Renal cortex interstitium (tissue), 11 donors: ENCODE measurements around the gene CNTN4. TPM values are rescaled to one million over a fixed set of nuclear protein-coding genes. Genes with fewer than 3 reads are reported as not detected.
A peak's percentile ranks its signal among the peaks of the same experiment; 100 is the strongest.

Experiments
- DNase-seq, 11 donors: peaks; one replicate each; pipeline ENCODE4 v3.0.0-alpha.2; 2013; ENCODE audit warnings: low read depth in 9 of 11, low spot score in 4 of 11; ENCODE audit errors: extremely low read depth in 1 of 11
- polyA plus RNA-seq, 3 donors: library from polyadenylated mRNA; unstranded; fragments of 120-200 nt; gene quantifications; one replicate each; pipeline ENCODE4 v1.2.1, GENCODE V29; 2013; ENCODE audit not compliant: insufficient read length in 3 of 3

The CNTN4 gene
- polyA plus RNA-seq, 3 donors: 27.6 to 36.4 (median 33.2) TPM

DNA sequence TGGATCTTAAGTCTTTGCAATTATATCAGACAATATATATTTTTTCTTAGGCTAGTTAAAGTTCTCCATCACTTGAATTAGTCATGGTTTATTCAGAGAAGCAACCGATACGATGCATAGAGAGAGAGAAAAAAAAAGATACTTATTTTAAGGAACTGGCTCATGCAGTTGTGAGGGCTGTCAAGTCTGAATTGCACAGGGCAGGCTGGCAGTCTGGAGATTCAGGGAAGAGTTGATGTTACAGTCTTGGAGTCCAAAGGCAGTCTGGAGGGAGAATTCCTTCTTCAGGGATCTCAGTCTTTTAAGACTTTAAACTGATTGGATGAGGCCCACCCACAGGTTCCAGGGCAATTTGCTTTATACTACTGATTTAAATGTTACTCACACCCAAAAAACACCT, 598.9 kb downstream of the CNTN4 start:
- no peak for DNase-seq

GRCh38 chr3:2701471-2701870, 602.8 kb downstream of the CNTN4 start:
- no peak for DNase-seq

DNA sequence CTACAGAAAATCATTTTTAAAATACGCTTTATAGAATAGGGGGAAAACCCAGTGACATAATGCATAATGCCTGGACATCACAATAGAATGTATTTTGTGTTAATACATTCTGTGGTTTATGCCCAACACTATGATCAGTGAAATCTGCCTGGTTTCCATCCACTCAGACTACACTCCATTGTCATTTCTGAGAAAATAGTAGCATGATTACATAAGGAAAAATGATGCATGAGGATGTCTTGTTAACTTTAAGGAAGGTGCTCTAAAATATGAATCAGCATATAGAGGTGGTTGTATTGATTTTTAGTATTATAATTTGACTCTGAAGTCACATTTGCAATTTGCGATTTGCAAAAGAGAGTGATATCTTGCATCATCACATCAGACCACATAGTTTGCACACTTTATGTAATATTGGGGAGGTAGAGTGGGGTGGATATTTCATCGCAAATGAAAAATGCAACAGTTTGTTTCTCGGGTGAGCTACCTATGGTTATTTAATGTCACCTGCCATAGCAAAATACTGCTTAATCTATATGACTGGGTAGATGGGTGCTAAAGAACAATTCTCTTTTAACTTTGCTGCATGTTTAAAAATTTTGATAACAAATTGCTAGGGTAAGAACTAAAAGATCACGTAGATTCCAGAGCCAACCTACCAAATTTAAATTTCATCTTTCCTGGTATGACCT, 607.6 kb downstream of the CNTN4 start:
- DNase-seq: no peak

DNA sequence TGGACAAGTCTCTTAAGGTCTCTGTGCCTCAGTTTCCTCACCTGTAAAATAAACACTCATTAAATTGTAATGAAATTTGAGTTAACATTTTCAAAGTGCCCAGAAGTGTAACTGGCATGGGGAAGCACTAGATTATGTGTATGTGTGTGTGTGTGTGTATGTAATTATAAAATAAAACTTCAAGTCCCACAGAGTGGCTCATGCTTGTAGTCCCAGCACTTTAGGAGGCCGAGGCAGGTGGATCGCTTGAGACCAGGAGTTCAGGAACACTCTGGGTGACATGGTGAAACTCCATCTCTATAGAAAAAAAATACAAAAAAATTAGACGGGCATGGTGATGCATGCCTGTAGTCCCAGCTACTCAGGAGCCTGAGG, 608.2 kb downstream of the CNTN4 start:
- no peak for DNase-seq

DNA sequence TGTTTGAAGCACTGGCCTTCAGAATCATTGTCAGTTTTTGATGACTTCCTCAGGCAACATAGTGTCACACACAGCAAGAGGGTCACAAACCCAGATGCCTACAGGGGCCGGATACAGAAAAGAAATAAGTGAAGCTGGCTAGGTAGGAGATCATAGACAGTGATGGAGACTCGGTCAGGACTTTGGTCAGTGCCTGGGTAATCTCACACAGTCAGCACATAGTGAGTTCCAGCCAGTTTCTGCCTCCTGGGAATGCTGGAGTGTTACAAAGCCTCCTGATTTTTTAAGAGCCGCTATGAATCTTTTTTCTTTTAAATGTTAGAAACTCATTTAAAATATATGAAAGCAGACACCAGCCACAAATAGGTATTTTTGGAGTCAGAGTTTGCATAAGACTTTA, 612.4 kb downstream of the CNTN4 start:
- no peak for DNase-seq

- no peak for DNase-seq
Observed at GRCh38 chr3:2713923-2714322, 615.3 kb downstream of the CNTN4 start.

DNA sequence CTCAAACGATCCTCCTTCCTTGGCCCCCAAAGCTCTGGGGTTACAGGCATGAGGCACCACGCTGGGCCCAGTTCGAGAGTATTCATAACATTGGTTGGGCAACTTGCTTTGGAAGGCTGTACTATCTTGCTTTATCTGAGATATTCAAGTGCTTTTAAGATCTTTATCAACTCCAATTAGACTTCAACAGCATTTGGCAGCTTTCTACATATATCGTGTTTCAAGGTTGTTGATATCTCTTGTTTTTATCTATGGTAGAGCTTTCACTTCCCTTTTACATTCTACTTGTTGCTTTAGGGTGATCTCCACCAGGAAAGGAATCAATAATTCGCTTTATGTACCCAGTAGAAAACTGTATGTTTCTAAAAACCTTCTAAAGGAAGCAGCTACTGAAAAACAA, 616.2 kb downstream of the CNTN4 start:
- DNase-seq: no peak

DNA sequence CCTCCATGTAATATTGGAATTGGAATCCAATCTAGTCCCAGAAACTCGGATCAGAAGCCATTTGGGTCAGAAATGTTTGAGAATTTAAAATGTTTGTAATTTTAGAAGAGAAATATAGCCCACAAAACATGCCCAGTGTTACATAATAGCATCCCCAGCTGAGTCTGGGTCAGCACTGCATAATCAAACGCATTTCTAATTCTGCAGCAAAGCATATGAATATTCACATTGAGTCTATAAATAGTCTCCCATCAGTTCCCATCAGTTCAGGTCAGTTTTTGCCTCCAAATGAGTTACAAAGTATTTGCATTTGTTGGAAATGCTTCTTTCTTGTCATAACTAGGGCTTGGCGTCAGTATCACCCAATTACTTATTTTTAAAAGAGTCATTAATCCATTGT, 628.4 kb downstream of the CNTN4 start:
- DNase-seq: no peak

DNA sequence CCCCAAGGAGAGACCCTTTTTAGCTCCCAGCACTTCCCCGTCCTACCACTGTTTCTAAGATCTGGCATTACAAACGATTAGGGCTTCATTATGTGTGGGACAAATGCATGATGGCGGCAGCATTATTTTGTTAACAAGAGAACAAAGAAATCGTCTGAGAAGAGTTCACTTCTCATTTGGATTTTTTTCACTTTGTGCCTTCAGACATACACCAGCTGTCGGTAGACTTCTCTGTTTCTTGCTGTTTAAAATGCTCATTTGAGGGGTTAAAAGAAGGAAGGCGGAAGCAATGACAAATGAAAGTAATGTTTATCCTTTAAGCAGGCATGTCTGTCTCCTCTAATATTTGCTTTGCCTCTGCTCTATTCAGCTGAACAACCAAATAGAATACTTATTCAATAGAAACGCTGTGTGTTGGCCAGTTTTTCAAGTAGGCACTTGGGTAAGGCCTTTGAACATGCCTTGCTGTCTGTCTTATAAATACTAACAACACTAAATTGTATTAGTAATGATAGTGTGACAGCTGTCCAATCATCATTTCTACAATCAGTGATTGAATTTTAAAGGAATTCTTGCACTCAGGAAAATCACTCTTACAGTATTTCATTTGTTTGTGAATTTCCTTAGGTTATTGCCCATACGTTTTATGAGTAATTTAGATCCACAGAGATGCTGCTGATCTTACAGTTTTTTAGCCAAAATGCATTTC, 629.1 kb downstream of the CNTN4 start:
- peak in 1 of 11 donors; percentile 12 for DNase-seq

DNA sequence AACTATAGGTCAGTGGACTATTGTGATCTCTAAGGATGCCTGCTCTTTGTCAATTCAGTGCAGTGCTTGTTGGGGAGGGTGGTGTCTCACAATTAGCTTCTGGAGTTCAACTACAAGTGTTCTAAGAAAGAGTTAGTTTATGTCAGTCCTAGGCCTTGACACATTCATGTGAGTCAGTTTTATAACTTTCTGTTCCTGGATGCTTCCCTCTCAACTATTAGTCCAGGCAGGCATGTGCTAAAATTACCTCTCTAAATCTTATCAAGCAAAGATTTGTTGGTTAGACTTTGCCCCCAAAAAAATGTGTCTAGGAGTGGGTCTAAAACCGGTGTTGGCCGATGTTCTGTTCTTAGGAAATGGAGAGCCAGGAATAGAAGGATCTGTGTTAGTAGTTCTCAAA, 633.2 kb downstream of the CNTN4 start:
- DNase-seq: no peak

GRCh38 chr3:2735392-2735894, 636.8 kb downstream of the CNTN4 start:
- DNase-seq: no peak

GRCh38 chr3:2741516-2741915, 642.9 kb downstream of the CNTN4 start:
- DNase-seq: peak in 1 of 11 donors; percentile 26

DNA sequence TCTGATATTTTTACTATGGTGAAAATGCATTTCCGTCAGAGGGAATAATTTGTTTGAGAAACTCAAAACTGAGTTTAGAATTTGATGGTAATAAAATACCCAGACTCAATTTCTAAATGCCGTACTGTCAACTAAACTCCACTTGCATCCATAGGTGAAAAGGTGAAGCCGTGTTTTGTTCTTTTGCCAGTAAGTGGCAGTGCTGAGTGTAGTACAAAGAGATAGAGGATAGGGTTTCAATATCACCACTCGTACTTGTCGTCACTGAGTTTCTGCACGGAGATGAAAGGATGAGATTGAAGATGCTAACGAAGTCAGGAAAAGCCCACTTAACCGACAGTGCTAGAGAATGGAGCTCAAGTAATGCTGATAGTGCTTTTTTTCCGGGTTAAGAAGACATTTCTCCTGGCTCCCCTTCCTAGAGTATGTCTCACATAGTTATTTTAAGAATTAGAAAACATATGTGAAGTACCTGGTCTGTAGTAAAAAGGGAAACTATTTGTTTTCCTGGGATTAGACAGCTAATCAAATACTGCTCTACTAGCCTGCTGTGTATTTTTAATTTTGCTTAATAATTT, 666.4 kb downstream of the CNTN4 start:
- DNase-seq: peak in 1 of 11 donors; percentile 24

DNA sequence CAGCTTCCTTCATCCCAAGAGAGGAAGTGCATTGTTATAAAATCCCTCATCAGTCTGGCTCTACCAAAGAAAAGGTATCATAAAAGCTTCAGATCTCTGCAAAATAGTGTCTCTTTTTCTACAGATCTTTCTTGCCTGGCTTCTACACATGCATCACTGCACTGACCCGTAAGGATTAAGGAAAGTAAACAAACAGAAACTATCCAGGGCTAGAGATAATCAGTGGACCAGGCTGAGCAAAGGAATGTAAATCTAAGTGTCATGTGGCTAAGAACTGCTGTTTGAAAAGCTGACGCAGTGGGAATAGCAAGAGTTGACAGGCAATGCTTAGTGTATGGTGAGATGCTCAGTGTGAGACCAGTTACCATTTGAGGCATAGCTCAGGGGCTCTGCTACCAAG, 671.8 kb downstream of the CNTN4 start:
- peak in 8 of 11 donors; percentile 15 to 57 (median 47) for DNase-seq

DNA sequence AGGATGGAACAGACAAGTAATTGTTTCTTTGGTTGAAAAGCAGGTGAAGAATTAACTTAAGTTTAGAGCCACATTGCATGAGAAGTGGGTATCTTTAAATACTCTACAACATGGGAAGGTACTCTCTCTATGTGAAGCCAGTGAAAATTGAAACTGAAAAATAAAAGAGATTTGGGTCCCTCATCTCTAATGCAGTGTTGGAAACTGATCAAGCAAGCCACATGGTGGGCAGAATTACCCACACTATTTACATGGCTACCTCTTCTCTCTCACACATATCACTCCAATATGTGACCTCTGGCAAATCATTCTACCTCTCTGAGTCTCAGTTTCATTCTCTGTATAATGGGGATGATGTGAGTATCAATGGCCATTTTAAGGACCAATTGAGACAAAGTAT, 672.5 kb downstream of the CNTN4 start:
- DNase-seq: no peak

DNA sequence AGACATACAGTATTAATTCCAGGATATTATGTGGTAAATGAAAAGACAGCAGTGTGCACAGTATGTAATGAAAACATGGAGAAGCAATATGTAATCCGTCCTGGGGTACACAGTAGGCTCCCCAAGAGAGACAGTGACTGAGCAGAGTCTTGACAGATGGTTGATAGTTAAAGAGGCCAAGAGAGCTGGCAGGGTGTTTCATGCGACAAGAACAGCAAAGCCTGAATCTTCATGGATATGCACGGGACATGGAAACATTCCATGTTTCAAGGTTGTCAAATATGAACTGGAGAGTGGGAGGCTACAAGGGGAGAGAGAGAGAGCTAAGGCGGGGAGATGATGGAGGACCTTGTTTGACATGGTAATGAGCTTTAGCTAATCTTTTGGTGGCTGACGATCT, 673.1 kb downstream of the CNTN4 start:
- DNase-seq: no peak

DNA sequence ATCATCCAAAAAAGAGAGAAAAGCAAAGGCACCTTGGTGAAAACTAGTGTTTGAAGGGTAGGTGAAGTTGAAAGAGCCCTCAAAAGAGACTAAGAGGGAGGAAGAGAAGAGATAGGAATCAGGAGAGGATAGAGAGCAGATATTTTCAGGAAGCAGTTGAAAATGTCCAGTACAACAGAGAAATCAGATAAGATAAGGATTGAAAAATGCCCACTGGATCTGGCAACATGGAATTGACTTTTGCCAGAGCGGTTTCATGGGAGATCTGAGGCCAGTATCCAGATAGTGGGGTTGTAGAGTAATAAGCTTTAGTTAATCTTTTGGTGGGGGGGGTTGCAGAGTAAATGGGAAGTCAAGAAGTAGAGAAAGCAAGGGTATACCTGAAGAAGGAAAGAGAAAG, 674.1 kb downstream of the CNTN4 start:
- no peak for DNase-seq

DNA sequence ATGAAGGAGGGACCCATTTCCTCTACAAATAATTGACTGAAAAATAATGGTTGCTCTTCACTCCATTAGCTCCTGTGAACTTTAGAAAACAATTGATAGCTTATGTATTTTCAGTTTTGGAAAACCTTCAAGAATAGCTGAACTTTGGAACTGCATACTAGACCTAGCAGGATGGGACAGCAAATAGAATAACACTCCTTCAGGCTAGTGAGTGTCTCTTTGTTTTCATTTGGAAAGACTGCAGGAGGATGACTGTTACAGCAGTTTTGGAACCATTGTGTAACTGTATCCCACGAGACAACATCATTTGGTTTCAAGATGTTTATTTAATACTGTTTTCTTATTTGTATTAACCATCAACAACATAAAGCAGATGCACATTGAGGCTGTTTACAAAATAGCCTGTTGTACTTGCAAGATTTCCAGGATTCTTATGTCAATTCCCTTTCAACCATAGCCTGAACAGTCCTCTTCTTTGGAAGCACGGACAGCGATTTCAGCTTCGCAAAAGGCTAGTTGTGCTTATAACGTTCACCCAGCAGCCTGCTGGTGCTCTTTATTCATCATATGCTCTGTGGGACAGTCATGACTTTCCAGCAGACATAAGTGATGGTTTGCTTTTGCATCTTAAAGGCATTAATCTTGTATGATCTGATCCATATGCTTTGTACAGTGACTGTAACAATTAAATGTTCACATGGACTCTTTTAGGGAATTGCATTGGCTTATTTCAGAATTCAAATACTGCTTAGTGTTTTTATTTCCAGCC, 676.0 kb downstream of the CNTN4 start:
- DNase-seq: peak in 3 of 11 donors; percentile 6 to 29 (median 18)

- DNase-seq: no peak
Observed at GRCh38 chr3:2783261-2783660, 684.6 kb downstream of the CNTN4 start.

- DNase-seq: no peak
Observed at GRCh38 chr3:2784627-2785026, 686.0 kb downstream of the CNTN4 start.
